T47D (cell line): ENCODE data around the gene HOXC9.

ENCODE experiments used
- DNase-seq, 2 experiments: peaks; one replicate each; pipeline versions ENCODE4 v3.0.0 to v3.0.0-alpha.2; 2011 to 2012; ENCODE audit warnings: low read depth in 1 of 2, low spot score in 1 of 2
- JUND ChIP-seq: IDR thresholded peaks from 2 replicates; pipeline ENCODE4 v1.6.1; 2012; ENCODE audit warnings: low read depth
- in situ Hi-C: cut with HindIII; loops from 2 replicates; pipeline ENCODE4 v1.10.0; 2016; ENCODE audit warnings: low sequenced_read_pairs, low pct_unique_long_range_greater_than_20kb

HOXC9 gene

GRCh38 chr12:54005853-54006558 lies 6.0 kb downstream of the HOXC9 start:
- DNase-seq = peak; percentile 91 to 99
- no peak for TF ChIP-seq JUND
- in situ Hi-C loops = loop anchor here (25.0 kb wide), 1 partner anchor 181 kb away; the partner anchor contains the start of gene SMUG1

- in situ Hi-C loops = loop anchor here (25.0 kb wide), 1 partner anchor 181 kb away; the partner anchor contains the start of gene SMUG1
Observed at GRCh38 chr12:54006559-54007220, 6.7 kb downstream of the HOXC9 start.

GRCh38 chr12:54007538-54008259 lies 7.7 kb downstream of the HOXC9 start:
- no peak for TF ChIP-seq JUND
- DNase-seq = no peak
- in situ Hi-C loops = loop anchor here (25.0 kb wide), 1 partner anchor 180 kb away; the partner anchor contains the start of gene SMUG1

More at GRCh38 chr12:54006559-54007220, 6.7 kb downstream of the HOXC9 start:
- no peak for DNase-seq
- TF ChIP-seq JUND = no peak

- no peak for TF ChIP-seq JUND
- in situ Hi-C loops = loop anchor here (25.0 kb wide), 1 partner anchor 179 kb away; the partner anchor contains the start of gene SMUG1
- no peak for DNase-seq
Observed at GRCh38 chr12:54008260-54008552, 8.2 kb downstream of the HOXC9 start.

- in situ Hi-C loops = loop anchor here (25.0 kb wide), 1 partner anchor 178 kb away; the partner anchor contains the start of gene SMUG1
- no peak for TF ChIP-seq JUND
- DNase-seq = no peak
Observed at GRCh38 chr12:54009171-54010052, 9.5 kb downstream of the HOXC9 start.

GRCh38 chr12:54010053-54010971 lies 10.4 kb downstream of the HOXC9 start:
- no peak for TF ChIP-seq JUND
- no peak for DNase-seq
- in situ Hi-C loops = loop anchor here (25.0 kb wide), 1 partner anchor 177 kb away; the partner anchor contains the start of gene SMUG1

- TF ChIP-seq JUND = no peak
- in situ Hi-C loops = loop anchor here (25.0 kb wide), 1 partner anchor 176 kb away; the partner anchor contains the start of gene SMUG1
- DNase-seq = no peak
Observed at GRCh38 chr12:54010972-54011664, 11.2 kb downstream of the HOXC9 start.

- no peak for TF ChIP-seq JUND
- DNase-seq = no peak
- in situ Hi-C loops = loop anchor here (25.0 kb wide), 1 partner anchor 175 kb away; the partner anchor contains the start of gene SMUG1
Observed at GRCh38 chr12:54011665-54012532, 11.9 kb downstream of the HOXC9 start.

- in situ Hi-C loops = loop anchor here (25.0 kb wide), 1 partner anchor 174 kb away; the partner anchor contains the start of gene SMUG1
- no peak for TF ChIP-seq JUND
- no peak for DNase-seq
Observed at GRCh38 chr12:54012631-54013409, 12.9 kb downstream of the HOXC9 start.
